ENCODE data around the gene KCNC3. TPM values are rescaled to one million over a fixed set of nuclear protein-coding genes. Genes with fewer than 3 reads are reported as not detected.

Gene KCNC3
- total and polyA plus RNA-seq, 2 of the 13 experiments (the other 11 are each of a cell fraction or from before 2014, with no cell fraction given): 0.29 to 1.7 TPM

DNA sequence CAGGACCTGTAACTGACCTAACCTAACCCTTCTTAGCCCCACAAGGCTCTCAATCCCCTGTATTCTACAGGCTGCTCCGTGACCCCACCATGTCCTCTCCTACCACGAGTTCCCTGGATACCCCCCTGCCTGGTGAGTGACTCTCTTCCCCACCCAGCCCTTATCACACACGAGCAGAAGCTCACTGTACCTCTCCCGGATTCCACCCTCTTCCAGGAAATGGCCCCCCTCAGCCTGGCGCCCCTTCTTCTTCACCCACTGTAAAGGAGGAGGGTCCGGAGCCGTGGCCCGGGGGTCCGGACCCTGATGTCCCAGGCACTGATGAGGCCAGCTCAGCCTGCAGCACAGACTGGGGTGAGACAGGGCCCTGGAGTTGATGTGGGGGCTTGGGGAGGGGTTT is 48.3 kb upstream of the KCNC3 start:
- no peaks in the 10 kb centered on the region; a peak in 1 of 5 replicates for H3K27me3 ChIP-seq (ENCODE audit: control insufficient read depth in 1 of 2, insufficient read depth in 2 of 2, low read length in 2 of 2)
- no peaks in the 10 kb centered on the region for H4K20me1 ChIP-seq (ENCODE audit: insufficient read depth, low read length)
- no peaks in the 10 kb centered on the region for H3K79me2 ChIP-seq (ENCODE audit: insufficient read depth, low read length)
- ATAC-seq (no peak), FAIRE-seq (no peak), DNase-seq (ENCODE audit: low spot score) (no peak)
- ChIA-PET CTCF (ENCODE audit: low intra/inter-chr PET ratio, low total read pairs) (no interaction called here), POLR2A (interaction anchor here (2.1 kb wide), 1 partner anchor 48 kb away, joined by 10 read pairs; the partner anchor contains the start of gene KCNC3)
- peaks cover 18 to 33% of the 10 kb centered on the region in 2 experiments; a peak in 4 of 5 replicates for H3K36me3 ChIP-seq (replicated peaks in 1 of 2; ENCODE audit: control insufficient read depth in 1 of 2, insufficient read depth in 2 of 2, low read length in 2 of 2)
- TF ChIP-seq, protein P1, sequence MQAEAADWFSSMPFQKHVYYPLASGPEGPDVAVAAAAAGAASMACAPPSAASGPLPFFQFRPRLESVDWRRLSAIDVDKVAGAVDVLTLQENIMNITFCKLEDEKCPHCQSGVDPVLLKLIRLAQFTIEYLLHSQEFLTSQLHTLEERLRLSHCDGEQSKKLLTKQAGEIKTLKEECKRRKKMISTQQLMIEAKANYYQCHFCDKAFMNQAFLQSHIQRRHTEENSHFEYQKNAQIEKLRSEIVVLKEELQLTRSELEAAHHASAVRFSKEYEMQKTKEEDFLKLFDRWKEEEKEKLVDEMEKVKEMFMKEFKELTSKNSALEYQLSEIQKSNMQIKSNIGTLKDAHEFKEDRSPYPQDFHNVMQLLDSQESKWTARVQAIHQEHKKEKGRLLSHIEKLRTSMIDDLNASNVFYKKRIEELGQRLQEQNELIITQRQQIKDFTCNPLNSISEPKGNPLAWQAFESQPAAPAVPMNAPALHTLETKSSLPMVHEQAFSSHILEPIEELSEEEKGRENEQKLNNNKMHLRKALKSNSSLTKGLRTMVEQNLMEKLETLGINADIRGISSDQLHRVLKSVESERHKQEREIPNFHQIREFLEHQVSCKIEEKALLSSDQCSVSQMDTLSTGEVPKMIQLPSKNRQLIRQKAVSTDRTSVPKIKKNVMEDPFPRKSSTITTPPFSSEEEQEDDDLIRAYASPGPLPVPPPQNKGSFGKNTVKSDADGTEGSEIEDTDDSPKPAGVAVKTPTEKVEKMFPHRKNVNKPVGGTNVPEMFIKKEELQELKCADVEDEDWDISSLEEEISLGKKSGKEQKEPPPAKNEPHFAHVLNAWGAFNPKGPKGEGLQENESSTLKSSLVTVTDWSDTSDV (CRISPR knock-in tag; IDR thresholded peaks at IDR 0.05): no peak
- TF ChIP-seq ATAD3A (CRISPR knock-in tag; IDR thresholded peaks at IDR 0.05): no peak
- TF ChIP-seq, protein P2, sequence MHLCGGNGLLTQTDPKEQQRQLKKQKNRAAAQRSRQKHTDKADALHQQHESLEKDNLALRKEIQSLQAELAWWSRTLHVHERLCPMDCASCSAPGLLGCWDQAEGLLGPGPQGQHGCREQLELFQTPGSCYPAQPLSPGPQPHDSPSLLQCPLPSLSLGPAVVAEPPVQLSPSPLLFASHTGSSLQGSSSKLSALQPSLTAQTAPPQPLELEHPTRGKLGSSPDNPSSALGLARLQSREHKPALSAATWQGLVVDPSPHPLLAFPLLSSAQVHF (CRISPR knock-in tag; IDR thresholded peaks at IDR 0.05): no peak
- TF ChIP-seq FOXP1 (IDR thresholded peaks at IDR 0.05): no peak
- no peak for TF ChIP-seq FOXP1 (CRISPR knock-in tag; IDR thresholded peaks at IDR 0.05)
- no peak for TF ChIP-seq ZNF136 (CRISPR knock-in tag; IDR thresholded peaks at IDR 0.05; ENCODE audit: low read depth)
- TF ChIP-seq, protein P3, sequence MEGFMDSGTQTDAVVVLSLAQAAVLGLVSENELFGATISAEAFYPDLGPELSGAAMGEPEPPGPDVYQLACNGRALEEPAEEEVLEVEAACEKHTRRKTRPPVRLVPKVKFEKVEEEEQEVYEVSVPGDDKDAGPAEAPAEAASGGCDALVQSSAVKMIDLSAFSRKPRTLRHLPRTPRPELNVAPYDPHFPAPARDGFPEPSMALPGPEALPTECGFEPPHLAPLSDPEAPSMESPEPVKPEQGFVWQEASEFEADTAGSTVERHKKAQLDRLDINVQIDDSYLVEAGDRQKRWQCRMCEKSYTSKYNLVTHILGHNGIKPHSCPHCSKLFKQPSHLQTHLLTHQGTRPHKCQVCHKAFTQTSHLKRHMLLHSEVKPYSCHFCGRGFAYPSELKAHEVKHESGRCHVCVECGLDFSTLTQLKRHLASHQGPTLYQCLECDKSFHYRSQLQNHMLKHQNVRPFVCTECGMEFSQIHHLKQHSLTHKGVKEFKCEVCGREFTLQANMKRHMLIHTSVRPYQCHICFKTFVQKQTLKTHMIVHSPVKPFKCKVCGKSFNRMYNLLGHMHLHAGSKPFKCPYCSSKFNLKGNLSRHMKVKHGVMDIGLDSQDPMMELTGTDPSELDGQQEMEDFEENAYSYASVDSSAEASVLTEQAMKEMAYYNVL (CRISPR knock-in tag; IDR thresholded peaks at IDR 0.05; ENCODE audit: borderline replicate concordance): no peak
- TF ChIP-seq, protein P4, sequence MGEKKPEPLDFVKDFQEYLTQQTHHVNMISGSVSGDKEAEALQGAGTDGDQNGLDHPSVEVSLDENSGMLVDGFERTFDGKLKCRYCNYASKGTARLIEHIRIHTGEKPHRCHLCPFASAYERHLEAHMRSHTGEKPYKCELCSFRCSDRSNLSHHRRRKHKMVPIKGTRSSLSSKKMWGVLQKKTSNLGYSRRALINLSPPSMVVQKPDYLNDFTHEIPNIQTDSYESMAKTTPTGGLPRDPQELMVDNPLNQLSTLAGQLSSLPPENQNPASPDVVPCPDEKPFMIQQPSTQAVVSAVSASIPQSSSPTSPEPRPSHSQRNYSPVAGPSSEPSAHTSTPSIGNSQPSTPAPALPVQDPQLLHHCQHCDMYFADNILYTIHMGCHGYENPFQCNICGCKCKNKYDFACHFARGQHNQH (CRISPR knock-in tag; IDR thresholded peaks at IDR 0.05): no peak
- TF ChIP-seq DR1 (CRISPR knock-in tag; IDR thresholded peaks at IDR 0.05): no peak
- TF ChIP-seq NFKBIZ (CRISPR knock-in tag; IDR thresholded peaks at IDR 0.05): no peak
- TF ChIP-seq TCF7L2 (IDR thresholded peaks at IDR 0.05; ENCODE audit: low read depth, low read length): no peak
- H3K27ac ChIP-seq (ENCODE audit: extremely low read length, insufficient read depth, low read length): no peak overlapping the region
- H2AFZ ChIP-seq (ENCODE audit: low read length): no peak overlapping the region
- no peak overlapping the region for H3K4me2 ChIP-seq (ENCODE audit: low read depth, low read length)
- H3K9ac ChIP-seq (ENCODE audit: insufficient read depth, low read depth, low read length): no peak overlapping the region
- no peaks in the 10 kb centered on the region for H3K4me1 ChIP-seq (ENCODE audit: insufficient read depth, low read length)
- no TSS peak for BruUV-seq (replicated peaks)
- WGBS (ENCODE audit: low lambda C conversion rate): 95% methylated on average over 9 of the region's 9 CpGs
- no peaks in the 10 kb centered on the region for H3K9me3 ChIP-seq (ENCODE audit: low read length)
- in situ Hi-C loops (cut with HindIII; ENCODE audit: extremely low pct_ligation_motif_present, low pct_unique_long_range_greater_than_20kb): loop anchor here (10.0 kb wide), 1 partner anchor 87 kb away; no protein-coding TSS in a partner anchor
- intact Hi-C loops (cut with micrococcal nuclease; ENCODE audit: unreplicated experiment): no loop called here
- H3K4me3 ChIP-seq (replicated peaks in 1 of 3; ENCODE audit: insufficient read depth in 1 of 3, low read depth in 2 of 3, low read length in 3 of 3): no peak overlapping the region

Data from HepG2 (cell line).